CD4-positive, alpha-beta memory T cell (primary cell): ENCODE measurements around the gene ZFYVE28. TPM values are rescaled to one million over a fixed set of nuclear protein-coding genes. Genes with fewer than 3 reads are reported as not detected.

Source experiments
- CTCF ChIA-PET: fragments of 350-600 bp; sonication (Branson Sonifier 250); formaldehyde crosslinking; loops from one replicate; lab custom pipeline; 2021; ENCODE audit warnings: inconsistent platforms; ENCODE audit not compliant: partially characterized antibody; lab: Charles Lee
- POLR2A ChIA-PET: fragments of 350-600 bp; sonication (Branson Sonifier 250); formaldehyde crosslinking; loops from one replicate; lab custom pipeline; 2021; ENCODE audit not compliant: partially characterized antibody; lab: Charles Lee
- DNase-seq, 5 donors: peaks; one replicate each; pipeline versions ENCODE4 v3.0.0 to v3.0.0-alpha.2; 2020 to 2022; ENCODE audit warnings: mixed read lengths in 1 of 5
- H3K27ac ChIP-seq: one replicate; pipeline ENCODE4 v1.7.0; 2013; ENCODE audit warnings: low read depth, low read length
- H3K27me3 ChIP-seq: 2 replicates; pipeline ENCODE4 v1.7.0; 2013; ENCODE audit warnings: mild to moderate bottlenecking, low read length, moderate library complexity; ENCODE audit not compliant: insufficient read depth
- H3K36me3 ChIP-seq: 2 replicates; pipeline ENCODE4 v1.7.0; 2013; ENCODE audit warnings: mild to moderate bottlenecking, low read length, moderate library complexity; ENCODE audit not compliant: insufficient read depth
- H3K4me1 ChIP-seq: 2 replicates; pipeline ENCODE4 v1.7.0; 2013; ENCODE audit warnings: mild to moderate bottlenecking, low read length, moderate library complexity; ENCODE audit not compliant: insufficient read depth
- H3K4me3 ChIP-seq, 2 donors: one replicate each; pipeline ENCODE4 v1.7.0; 2013; ENCODE audit warnings: low read length in 2 of 2, mild to moderate bottlenecking in 1 of 2
- H3K9me3 ChIP-seq, 2 donors: one replicate each; pipeline ENCODE4 v1.7.0; 2013; ENCODE audit warnings: low read length in 2 of 2, control low read depth in 1 of 2; ENCODE audit not compliant: control insufficient read depth in 1 of 2
- H3K27ac Mint-ChIP-seq, 7 donors: one replicate each; pipeline ENCODE4 v1.8.0; 2020 to 2021; ENCODE audit warnings: mixed read lengths in 7 of 7, mild to moderate bottlenecking in 6 of 7, inconsistent platforms in 3 of 7, moderate library complexity in 3 of 7
- H3K27me3 Mint-ChIP-seq, 2 donors: one replicate each; pipeline ENCODE4 v1.8.0; 2020 to 2021; ENCODE audit warnings: mixed read lengths in 2 of 2
- H3K36me3 Mint-ChIP-seq, 2 donors: one replicate each; pipeline ENCODE4 v1.8.0; 2020 to 2021; ENCODE audit warnings: mixed read lengths in 2 of 2, inconsistent platforms in 1 of 2, mild to moderate bottlenecking in 1 of 2
- H3K4me1 Mint-ChIP-seq, 4 donors: one replicate each; pipeline ENCODE4 v1.8.0; 2020 to 2021; ENCODE audit warnings: mixed read lengths in 4 of 4, mild to moderate bottlenecking in 1 of 4
- H3K4me3 Mint-ChIP-seq, 8 donors: one replicate each; pipeline ENCODE4 v1.8.0; 2020 to 2021; ENCODE audit warnings: mixed read lengths in 8 of 8, mild to moderate bottlenecking in 7 of 8, moderate library complexity in 6 of 8, inconsistent platforms in 3 of 8
- H3K9me3 Mint-ChIP-seq, 8 donors: one replicate each; pipeline ENCODE4 v1.8.0; 2020 to 2021; ENCODE audit warnings: mixed read lengths in 8 of 8, mild to moderate bottlenecking in 5 of 8, inconsistent platforms in 3 of 8, moderate library complexity in 1 of 8
- intact Hi-C: fragments of 100-400 bp; cut with micrococcal nuclease; formaldehyde crosslinking; loops from one replicate; pipeline ENCODE4 v1.15.1; 2023
- polyA plus RNA-seq, 2 donors: library from polyadenylated mRNA; unstranded; fragments of 300-500 nt; fragmentation: Illumina TruSeq; gene quantifications; one replicate each; pipeline ENCODE4 v1.2.3, GENCODE V29; 2021
- total RNA-seq, 2 experiments: library from RNA; stranded (reverse); gene quantifications; one replicate each; pipeline ENCODE4 v1.2.3, GENCODE V29; 2021

Gene ZFYVE28
- total and polyA plus RNA-seq, 4 experiments from 2014 or later = 13.1 to 31.8 (median 23.8) TPM

- peaks cover 0 to 8% of the 10 kb centered on the region in 2 donors for H3K36me3 Mint-ChIP-seq
- peak; percentile 29 to 71 (median 38) for DNase-seq
- peak overlapping the region; percentile 92 to 99 (median 98) for H3K27ac Mint-ChIP-seq
- ChIA-PET POLR2A (interaction anchor here (1.1 to 6.0 kb wide), 14 partner anchors 12 to 173 kb away, joined by 3 to 63 read pairs (median 20); partner anchors contain the start of genes HAUS3, MXD4, POLN and RNF4), CTCF (interaction anchor here (1.0 to 3.3 kb wide), 10 partner anchors 11 to 172 kb away, joined by 3 to 29 read pairs (median 6); partner anchors contain the start of genes FAM193A, HAUS3, MXD4 and POLN)
- intact Hi-C loops = loop anchor here (1.0 to 10.0 kb wide), 6 partner anchors 27 to 689 kb away; partner anchors contain the start of genes HAUS3, MXD4, POLN and TACC3
- Histone ChIP-seq H3K4me1 (peaks cover 76% of the 10 kb centered on the region), H3K27me3 (no peaks in the 10 kb centered on the region), H3K4me3 (peak overlapping the region in 1 of 2 donors; percentile 55), H3K36me3 (no peaks in the 10 kb centered on the region), H3K9me3 (no peaks in the 10 kb centered on the region), H3K27ac (peak overlapping the region; percentile 86)
- H3K4me1 Mint-ChIP-seq = peaks cover 48 to 76% (median 59%) of the 10 kb centered on the region in 4 donors
- H3K4me3 Mint-ChIP-seq = peak overlapping the region; percentile 79 to 90 (median 82)
- peaks cover 0 to 4% (median 0%) of the 10 kb centered on the region in 8 donors for H3K9me3 Mint-ChIP-seq
- H3K27me3 Mint-ChIP-seq = peaks cover 0 to 2% of the 10 kb centered on the region in 2 donors
Measured at GRCh38 chr4:2413821-2414610, 4.4 kb downstream of the ZFYVE28 start.

GRCh38 chr4:2412885-2413716 is 5.3 kb downstream of the ZFYVE28 start:
- Mint-ChIP-seq H3K27me3 (peaks cover 0 to 2% of the 10 kb centered on the region in 2 donors), H3K36me3 (peaks cover 0 to 8% of the 10 kb centered on the region in 2 donors), H3K9me3 (peaks cover 0 to 3% (median 0%) of the 10 kb centered on the region in 8 donors), H3K4me3 (peak overlapping the region; percentile 79 to 90 (median 82)), H3K27ac (peak overlapping the region; percentile 92 to 99 (median 98)), H3K4me1 (peaks cover 49 to 81% (median 64%) of the 10 kb centered on the region in 4 donors)
- peaks cover 81% of the 10 kb centered on the region for H3K4me1 ChIP-seq
- peak; percentile 96 to 99 (median 97) for DNase-seq
- H3K4me3 ChIP-seq = peak overlapping the region; percentile 15 to 55
- H3K9me3 ChIP-seq = no peaks in the 10 kb centered on the region
- H3K36me3 ChIP-seq = no peaks in the 10 kb centered on the region
- ChIA-PET POLR2A (interaction anchor here (0.7 to 6.0 kb wide), 25 partner anchors 8 to 523 kb away, joined by 3 to 63 read pairs (median 4); partner anchors contain the start of genes HAUS3, MXD4, NELFA and POLN), CTCF (interaction anchor here (0.6 to 3.3 kb wide), 24 partner anchors 9 to 193 kb away, joined by 3 to 29 read pairs (median 4); partner anchors contain the start of genes FAM193A, HAUS3, MXD4 and POLN)
- H3K27me3 ChIP-seq = no peaks in the 10 kb centered on the region
- H3K27ac ChIP-seq = peak overlapping the region; percentile 86
- intact Hi-C loops = loop anchor here (1.0 to 10.0 kb wide), 7 partner anchors 11 to 688 kb away; partner anchors contain the start of genes HAUS3, MXD4, POLN and TACC3

GRCh38 chr4:2412534-2412884 is 5.9 kb downstream of the ZFYVE28 start:
- Mint-ChIP-seq H3K36me3 (peaks cover 0 to 8% of the 10 kb centered on the region in 2 donors), H3K27me3 (peaks cover 0 to 2% of the 10 kb centered on the region in 2 donors), H3K9me3 (peaks cover 0 to 3% (median 0%) of the 10 kb centered on the region in 8 donors), H3K4me3 (peak overlapping the region; percentile 79 to 90 (median 82)), H3K4me1 (peaks cover 53 to 85% (median 69%) of the 10 kb centered on the region in 4 donors), H3K27ac (peak overlapping the region; percentile 92 to 99 (median 98))
- peak overlapping the region; percentile 15 to 55 for H3K4me3 ChIP-seq
- intact Hi-C loops = loop anchor here (1.0 to 10.0 kb wide), 5 partner anchors 10 to 688 kb away; partner anchors contain the start of genes TACC3 and TMEM129
- peak overlapping the region; percentile 86 for H3K27ac ChIP-seq
- H3K9me3 ChIP-seq = no peaks in the 10 kb centered on the region
- CTCF ChIA-PET = interaction anchor here (0.6 to 3.3 kb wide), 21 partner anchors 10 to 193 kb away, joined by 3 to 29 read pairs (median 5); partner anchors contain the start of genes HAUS3, MXD4, POLN and RNF4
- no peaks in the 10 kb centered on the region for H3K27me3 ChIP-seq
- peak in 4 of 5 donors; percentile 80 to 91 (median 86) for DNase-seq
- H3K4me1 ChIP-seq = peaks cover 81% of the 10 kb centered on the region
- POLR2A ChIA-PET = interaction anchor here (0.6 to 6.0 kb wide), 29 partner anchors 8 to 551 kb away, joined by 3 to 63 read pairs (median 4); partner anchors contain the start of genes GRK4, HAUS3, MXD4 and NELFA
- H3K36me3 ChIP-seq = no peaks in the 10 kb centered on the region

GRCh38 chr4:2411786-2412510 is 6.5 kb downstream of the ZFYVE28 start:
- POLR2A ChIA-PET = interaction anchor here (0.6 to 6.0 kb wide), 25 partner anchors 9 to 552 kb away, joined by 3 to 63 read pairs (median 4); partner anchors contain the start of genes GRK4, HAUS3, MXD4 and NELFA
- peaks cover 85% of the 10 kb centered on the region for H3K4me1 ChIP-seq

GRCh38 chr4:2409381-2409783 is 9.1 kb downstream of the ZFYVE28 start:
- intact Hi-C loops = no loop called here
- Mint-ChIP-seq H3K4me1 (peaks cover 46 to 74% (median 62%) of the 10 kb centered on the region in 4 donors), H3K27ac (peak overlapping the region in 3 of 7 donors; percentile 17 to 64 (median 22)), H3K36me3 (peaks cover 0 to 11% of the 10 kb centered on the region in 2 donors), H3K27me3 (peaks cover 0 to 2% of the 10 kb centered on the region in 2 donors), H3K4me3 (no peak overlapping the region), H3K9me3 (peaks cover 0 to 3% (median 0%) of the 10 kb centered on the region in 8 donors)
- Histone ChIP-seq H3K4me1 (peaks cover 67% of the 10 kb centered on the region), H3K9me3 (no peaks in the 10 kb centered on the region), H3K4me3 (no peak overlapping the region), H3K27me3 (no peaks in the 10 kb centered on the region), H3K27ac (no peak overlapping the region), H3K36me3 (no peaks in the 10 kb centered on the region)
- POLR2A ChIA-PET = interaction anchor here (1.4 kb wide), 1 partner anchor 147 kb away, joined by 7 read pairs; the partner anchor contains the start of gene MXD4
- no peak for DNase-seq
- CTCF ChIA-PET = no interaction called here

More at GRCh38 chr4:2411786-2412510, 6.5 kb downstream of the ZFYVE28 start:
- Mint-ChIP-seq H3K9me3 (peaks cover 0 to 3% (median 0%) of the 10 kb centered on the region in 8 donors), H3K4me1 (peaks cover 55 to 89% (median 72%) of the 10 kb centered on the region in 4 donors), H3K36me3 (peaks cover 0 to 8% of the 10 kb centered on the region in 2 donors), H3K4me3 (peak overlapping the region; percentile 79 to 90 (median 82)), H3K27me3 (peaks cover 0 to 2% of the 10 kb centered on the region in 2 donors), H3K27ac (peak overlapping the region; percentile 92 to 99 (median 98))
- no peaks in the 10 kb centered on the region for H3K36me3 ChIP-seq
- no peaks in the 10 kb centered on the region for H3K9me3 ChIP-seq
- DNase-seq = peak in 2 of 5 donors; percentile 40 to 43
- H3K27me3 ChIP-seq = no peaks in the 10 kb centered on the region
- peak overlapping the region; percentile 86 for H3K27ac ChIP-seq
- H3K4me3 ChIP-seq = peak overlapping the region; percentile 15 to 55
- CTCF ChIA-PET = interaction anchor here (0.6 to 3.3 kb wide), 20 partner anchors 9 to 192 kb away, joined by 3 to 29 read pairs (median 5); partner anchors contain the start of genes HAUS3, MXD4 and POLN
- intact Hi-C loops = loop anchor here (1.0 to 10.0 kb wide), 5 partner anchors 10 to 687 kb away; partner anchors contain the start of genes TACC3 and TMEM129
